NT2/D1 (cell line): Measurements from ENCODE around the gene HPN.

Experiments
- DNase-seq: peaks from one replicate; pipeline ENCODE4 v3.0.0-alpha.2; 2011; ENCODE audit warnings: low read depth, low spot score
- H3K27me3 ChIP-seq: 2 replicates; pipeline ENCODE4 v1.6.0; 2011; ENCODE audit warnings: mild to moderate bottlenecking; ENCODE audit not compliant: insufficient read length, insufficient read depth
- H3K36me3 ChIP-seq: 2 replicates; pipeline ENCODE4 v1.6.1; 2011; ENCODE audit warnings: mild to moderate bottlenecking, low read length, mixed read lengths; ENCODE audit not compliant: insufficient read depth, insufficient read length
- H3K4me1 ChIP-seq: 2 replicates; pipeline ENCODE4 v1.5.1; 2011; ENCODE audit not compliant: insufficient read depth, insufficient read length
- H3K4me3 ChIP-seq: 2 replicates; pipeline ENCODE4 v1.5.1; 2011; ENCODE audit warnings: low read depth; ENCODE audit not compliant: insufficient read length
- H3K9ac ChIP-seq: 2 replicates; pipeline ENCODE4 v1.6.0; 2011; ENCODE audit warnings: low read depth; ENCODE audit not compliant: insufficient read length
- H3K9me3 ChIP-seq: 2 replicates; pipeline ENCODE4 v1.5.1; 2011; ENCODE audit warnings: mild to moderate bottlenecking, low read length; ENCODE audit not compliant: insufficient read depth
- SUZ12 ChIP-seq: IDR thresholded peaks from 2 replicates; pipeline ENCODE4 v1.6.1; 2011; ENCODE audit not compliant: insufficient read length, insufficient read depth; ENCODE audit errors: extremely low read depth
- YY1 ChIP-seq: IDR thresholded peaks from 2 replicates; pipeline ENCODE4 v1.6.1; 2011; ENCODE audit not compliant: insufficient read length, insufficient read depth
- ZNF274 ChIP-seq: IDR thresholded peaks from 2 replicates; pipeline ENCODE4 v1.6.1; 2011; ENCODE audit warnings: mild to moderate bottlenecking, low read depth, low read length

HPN gene

DNA sequence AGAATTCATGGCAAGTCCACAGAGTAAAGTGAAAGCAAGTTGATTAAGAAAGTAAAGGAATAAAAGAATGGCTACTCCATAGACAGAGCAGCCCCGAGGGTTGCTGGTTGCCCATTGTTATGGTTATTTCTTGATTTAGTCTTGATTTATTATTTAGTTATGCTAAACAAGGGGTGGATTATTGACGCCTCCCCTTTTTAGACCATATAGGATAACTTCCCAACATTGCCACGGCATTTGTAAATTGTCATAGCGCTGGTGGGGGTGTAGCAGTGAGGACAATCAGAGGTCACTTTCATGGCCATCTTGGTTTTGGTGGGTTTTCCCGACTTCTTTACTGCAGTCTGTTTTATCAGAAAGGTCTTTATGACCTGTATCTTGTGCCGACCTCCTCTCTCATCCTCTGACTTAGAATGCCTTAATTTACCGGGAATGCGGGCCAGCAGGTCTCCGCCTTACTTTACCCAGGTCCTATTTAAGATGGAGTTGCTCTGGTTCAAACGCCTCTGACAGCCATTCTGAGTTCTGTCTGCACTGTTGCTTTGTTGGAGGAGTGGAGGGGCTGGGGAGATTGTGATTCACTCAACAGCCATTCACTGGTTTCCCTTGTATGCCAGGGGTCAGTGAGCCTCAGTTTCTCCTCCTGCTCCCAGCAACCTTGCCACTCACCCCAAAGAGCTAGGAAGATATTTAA is 27.6 kb downstream of the HPN start:
- TF ChIP-seq SUZ12 (no peak), YY1 (no peak), ZNF274 (no peak)
- no peak overlapping the region for H3K9ac ChIP-seq
- H3K4me3 ChIP-seq: no peak overlapping the region

DNA sequence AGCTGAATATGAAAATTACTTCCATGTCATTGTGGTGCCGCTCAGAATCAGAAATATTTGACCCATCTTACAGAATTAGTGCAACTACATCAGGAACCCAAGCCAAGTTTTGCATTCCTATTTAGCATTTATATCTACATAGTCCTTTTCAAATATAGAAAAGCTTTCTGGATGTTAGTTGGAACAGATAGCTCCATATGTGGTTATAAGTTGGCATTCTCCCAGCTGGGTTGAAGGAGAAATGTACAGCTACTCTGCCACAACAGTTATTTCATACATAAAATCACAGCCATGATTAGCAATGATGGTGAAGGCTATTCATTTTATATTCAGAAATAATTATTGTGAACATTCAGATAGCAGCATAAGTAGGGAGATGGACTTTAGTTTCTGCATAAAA is 28.2 kb downstream of the HPN start:
- Histone ChIP-seq H3K4me3 (no peak overlapping the region), H3K9ac (no peak overlapping the region), H3K4me1 (no peaks in the 10 kb centered on the region), H3K36me3 (no peaks in the 10 kb centered on the region), H3K9me3 (0 out of 2 replicates have a peak, but pooled peaks cover 4% of the 10 kb centered on the region), H3K27me3 (no peaks in the 10 kb centered on the region)
- DNase-seq: no peak
- TF ChIP-seq ZNF274: no peak
- TF ChIP-seq SUZ12: no peak
- TF ChIP-seq YY1: no peak

More for the DNA sequence above, 27.6 kb downstream of the HPN start:
- H3K4me1 ChIP-seq: no peaks in the 10 kb centered on the region
- H3K36me3 ChIP-seq: no peaks in the 10 kb centered on the region
- 0 out of 2 replicates have a peak, but pooled peaks cover 4% of the 10 kb centered on the region for H3K9me3 ChIP-seq
- no peak for DNase-seq
- H3K27me3 ChIP-seq: no peaks in the 10 kb centered on the region

DNA sequence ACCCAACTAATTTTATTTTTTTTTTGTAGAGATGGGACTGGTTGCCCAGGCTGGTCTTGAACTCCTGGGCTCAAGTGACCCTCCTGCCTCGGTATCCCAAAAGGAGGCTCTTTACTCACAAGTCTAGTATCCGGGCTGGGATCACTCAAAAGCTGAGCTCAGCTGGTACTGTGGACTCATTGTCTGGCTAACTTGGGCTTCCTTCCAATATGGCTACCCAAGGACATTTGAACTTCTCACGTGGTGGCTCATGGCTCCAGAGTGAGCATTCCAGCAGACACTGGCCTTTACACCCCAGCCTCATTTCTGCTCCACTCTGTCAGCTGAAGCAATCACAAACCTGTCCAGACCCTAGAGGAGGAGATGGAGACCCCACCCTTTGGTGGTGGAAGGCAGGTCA is 28.9 kb downstream of the HPN start:
- Histone ChIP-seq H3K36me3 (no peaks in the 10 kb centered on the region), H3K9ac (no peak overlapping the region), H3K4me3 (no peak overlapping the region), H3K4me1 (no peaks in the 10 kb centered on the region), H3K27me3 (no peaks in the 10 kb centered on the region), H3K9me3 (0 out of 2 replicates have a peak, but pooled peaks cover 4% of the 10 kb centered on the region)
- no peak for DNase-seq
- TF ChIP-seq SUZ12: no peak
- TF ChIP-seq YY1: no peak
- TF ChIP-seq ZNF274: no peak

DNA sequence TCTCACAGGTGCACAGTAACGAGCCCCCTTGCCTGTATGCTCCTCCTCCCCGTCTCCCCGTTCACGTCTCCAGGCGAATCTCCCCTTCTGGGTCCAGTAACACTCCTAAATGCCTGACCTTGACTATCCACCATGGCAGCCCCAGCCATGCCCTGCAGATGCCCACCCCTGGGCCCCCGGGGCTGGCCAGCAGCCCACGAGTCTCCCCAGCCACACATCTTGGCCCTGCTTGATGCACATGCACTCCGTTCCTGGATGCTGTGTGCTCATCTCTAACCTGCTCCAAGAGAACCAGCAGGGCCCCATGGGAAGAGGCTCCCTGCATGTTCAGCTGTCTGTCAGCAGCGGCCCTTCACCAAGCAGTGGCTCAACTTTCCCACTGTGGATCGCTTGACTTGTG is 32.0 kb downstream of the HPN start:
- H3K9ac ChIP-seq: no peak overlapping the region
- no peak for DNase-seq
- no peaks in the 10 kb centered on the region for H3K4me1 ChIP-seq
- H3K9me3 ChIP-seq: 0 out of 2 replicates have a peak, but pooled peaks cover 4% of the 10 kb centered on the region
- no peaks in the 10 kb centered on the region for H3K27me3 ChIP-seq
- TF ChIP-seq SUZ12: no peak
- TF ChIP-seq ZNF274: no peak
- TF ChIP-seq YY1: no peak
- no peaks in the 10 kb centered on the region for H3K36me3 ChIP-seq
- H3K4me3 ChIP-seq: no peak overlapping the region

DNA sequence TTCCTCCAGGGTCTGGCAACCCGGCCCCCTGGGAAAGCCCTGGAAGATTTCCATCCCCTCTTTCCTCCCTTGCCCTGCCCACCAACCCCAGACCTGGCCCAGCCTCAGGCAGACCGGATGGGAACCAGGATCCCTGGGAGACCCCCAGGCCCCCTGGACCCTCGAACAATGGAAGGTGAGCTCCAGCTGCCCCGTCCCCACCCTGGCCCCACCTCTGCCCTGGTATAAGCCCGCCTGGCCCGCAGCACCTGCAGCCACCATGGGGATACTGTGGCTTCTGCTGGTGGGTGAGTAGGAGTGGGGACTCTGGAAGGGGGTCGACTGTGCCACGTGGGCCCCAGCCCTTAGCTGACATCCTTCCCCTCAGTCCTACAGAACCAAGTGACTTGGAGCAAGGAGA is 32.4 kb downstream of the HPN start:
- TF ChIP-seq YY1 (no peak), SUZ12 (no peak), ZNF274 (no peak)
- Histone ChIP-seq H3K4me3 (no peak overlapping the region), H3K9ac (no peak overlapping the region), H3K27me3 (no peaks in the 10 kb centered on the region), H3K4me1 (no peaks in the 10 kb centered on the region), H3K36me3 (no peaks in the 10 kb centered on the region), H3K9me3 (0 out of 2 replicates have a peak, but pooled peaks cover 4% of the 10 kb centered on the region)
- DNase-seq: no peak

DNA sequence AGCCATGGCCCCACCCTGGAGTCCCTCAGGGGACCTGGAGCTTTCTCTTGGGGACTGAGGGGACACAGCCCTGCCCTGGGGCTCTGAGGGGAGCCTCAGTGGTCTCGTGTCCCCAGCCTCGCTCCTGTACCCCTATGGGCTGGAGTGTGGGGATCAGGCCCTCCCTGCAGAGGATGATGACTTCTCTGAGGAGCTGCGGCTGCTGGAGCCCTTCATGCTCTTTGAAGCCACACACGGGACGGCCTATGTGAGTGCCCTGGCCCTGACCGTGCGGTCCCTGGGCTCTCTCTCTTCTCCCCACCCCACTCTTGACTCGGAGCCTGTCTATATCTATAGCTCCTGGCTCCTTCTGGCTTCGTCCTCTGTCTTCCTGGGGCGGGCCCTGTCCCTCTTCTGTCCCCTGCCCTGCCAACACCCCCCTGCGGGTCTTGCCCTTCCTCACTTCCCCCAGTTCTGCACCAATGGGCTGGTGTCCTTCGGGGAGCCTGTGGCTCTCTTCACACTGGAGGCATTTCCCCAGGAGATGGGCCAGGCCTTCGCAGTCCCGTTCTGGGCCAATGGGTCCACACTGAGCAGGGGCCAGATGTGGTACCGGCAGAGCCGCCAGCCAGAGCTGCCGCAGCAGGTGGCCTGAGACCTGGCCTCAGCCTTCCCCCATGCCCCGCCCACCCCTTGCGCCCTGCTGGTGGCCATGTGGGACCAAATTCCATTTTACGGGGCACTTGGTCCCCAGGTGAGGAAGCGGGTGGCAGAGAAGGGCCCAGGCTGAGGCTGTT is 33.1 kb downstream of the HPN start:
- Histone ChIP-seq H3K4me1 (peaks cover 1% of the 10 kb centered on the region), H3K9ac (no peak overlapping the region), H3K27me3 (no peaks in the 10 kb centered on the region), H3K36me3 (no peaks in the 10 kb centered on the region), H3K4me3 (no peak overlapping the region), H3K9me3 (0 out of 2 replicates have a peak, but pooled peaks cover 4% of the 10 kb centered on the region)
- TF ChIP-seq ZNF274: no peak
- no peak for TF ChIP-seq YY1
- no peak for TF ChIP-seq SUZ12
- DNase-seq: no peak
